NCI-H146 treated with DMSO at 0.1 percent for 48 hours (cell line): ENCODE data around the gene UGT2B17.

ENCODE experiments used
- DNase-seq: peaks from one replicate; lab custom pipeline; 2025; ENCODE audit not compliant: unreplicated experiment; lab: John Stamatoyannopoulos, UW

The UGT2B17 gene

GRCh38 chr4:68490826-68491457, 85.2 kb downstream of the UGT2B17 start:
- DNase-seq: peak; percentile 73

GRCh38 chr4:68489338-68489737, 86.8 kb downstream of the UGT2B17 start:
- no peak for DNase-seq
